Lower lobe of right lung (tissue), 2 donors: ENCODE data around the gene TRDMT1. TPM values are rescaled to one million over a fixed set of nuclear protein-coding genes. Genes with fewer than 3 reads are reported as not detected.

Source experiments
- ATAC-seq, 2 donors: fragments of 200-7000 bp; cut with Tn5 transposase; one replicate each; pipeline ENCODE4 v1.9.1; 2020 to 2022; ENCODE audit warnings: mild to moderate bottlenecking in 2 of 2, moderate library complexity in 2 of 2
- DNase-seq: peaks from one replicate; pipeline ENCODE4 v3.0.0-alpha.2; 2020
- H3K27ac ChIP-seq: fragments of 200-600 bp; one replicate; pipeline ENCODE4 v1.8.0; 2022
- H3K27me3 ChIP-seq: fragments of 200-600 bp; one replicate; pipeline ENCODE4 v1.8.0; 2022; ENCODE audit warnings: low read depth
- H3K36me3 ChIP-seq: fragments of 200-600 bp; one replicate; pipeline ENCODE4 v1.8.0; 2022; ENCODE audit warnings: mild to moderate bottlenecking
- H3K4me1 ChIP-seq: fragments of 200-600 bp; one replicate; pipeline ENCODE4 v1.8.0; 2022
- H3K4me3 ChIP-seq: fragments of 200-600 bp; one replicate; pipeline ENCODE4 v1.8.0; 2022; ENCODE audit warnings: mild to moderate bottlenecking
- H3K9me3 ChIP-seq: fragments of 200-600 bp; one replicate; pipeline ENCODE4 v1.8.0; 2022
- CTCF ChIP-seq: fragments of 200-600 bp; IDR thresholded peaks from one replicate; pipeline ENCODE4 v1.8.0; 2022; ENCODE audit warnings: antibody characterized with exemption, mild to moderate bottlenecking
- intact Hi-C: fragments of 100-400 bp; cut with DNase I; formaldehyde crosslinking; loops from one replicate; pipeline ENCODE4 v1.11.0; 2022
- total RNA-seq: library from RNA; stranded (reverse); fragmentation: NEBNext Ultra II Directional; extraction: Animal tissue kit (Norgen Biotek cat#: 25700); gene quantifications from one replicate; pipeline ENCODE4 v1.2.1, GENCODE V29; 2021
- donor health status: DM: no; HTN: yes; CAD: no; lungs with severe emphysema.

The TRDMT1 gene
- total RNA-seq, 1 donor from 2014 or later = 7.9 TPM

GRCh38 chr10:17200001-17200911, 1.2 kb downstream of the TRDMT1 start:
- ATAC-seq = peak in 1 of 2 donors; percentile 40
- Histone ChIP-seq H3K4me3 (peak overlapping the region; percentile 81), H3K9me3 (no peaks in the 10 kb centered on the region), H3K36me3 (no peaks in the 10 kb centered on the region), H3K27me3 (no peaks in the 10 kb centered on the region), H3K27ac (peak overlapping the region; percentile 90), H3K4me1 (peaks cover 22% of the 10 kb centered on the region)
- no peak for DNase-seq
- TF ChIP-seq CTCF = no peak
- intact Hi-C loops = no loop called here

- no peak for TF ChIP-seq CTCF
- ATAC-seq (no peak), DNase-seq (no peak)
- Histone ChIP-seq H3K4me3 (peak overlapping the region; percentile 81), H3K9me3 (no peaks in the 10 kb centered on the region), H3K36me3 (no peaks in the 10 kb centered on the region), H3K27ac (peak overlapping the region; percentile 90), H3K4me1 (peaks cover 22% of the 10 kb centered on the region), H3K27me3 (no peaks in the 10 kb centered on the region)
- intact Hi-C loops = no loop called here
Measured at GRCh38 chr10:17199351-17199804, 2.1 kb downstream of the TRDMT1 start.

GRCh38 chr10:17196573-17196972, 4.9 kb downstream of the TRDMT1 start:
- H3K27me3 ChIP-seq = no peaks in the 10 kb centered on the region
- no peaks in the 10 kb centered on the region for H3K9me3 ChIP-seq
- H3K27ac ChIP-seq = no peak overlapping the region
- H3K36me3 ChIP-seq = no peaks in the 10 kb centered on the region
- intact Hi-C loops = no loop called here
- ATAC-seq = no peak
- peaks cover 17% of the 10 kb centered on the region for H3K4me1 ChIP-seq
- no peak for DNase-seq
- no peak for TF ChIP-seq CTCF
- H3K4me3 ChIP-seq = no peak overlapping the region

GRCh38 chr10:17196045-17196444, 5.4 kb downstream of the TRDMT1 start:
- no peaks in the 10 kb centered on the region for H3K27me3 ChIP-seq
- TF ChIP-seq CTCF = no peak
- no peak for DNase-seq

GRCh38 chr10:17195083-17195482, 6.4 kb downstream of the TRDMT1 start:
- no peak for ATAC-seq
- peaks cover 12% of the 10 kb centered on the region for H3K4me1 ChIP-seq
- TF ChIP-seq CTCF = no peak
- no peaks in the 10 kb centered on the region for H3K9me3 ChIP-seq
- no peaks in the 10 kb centered on the region for H3K36me3 ChIP-seq
- no peak for DNase-seq
- no peak overlapping the region for H3K4me3 ChIP-seq
- no peaks in the 10 kb centered on the region for H3K27me3 ChIP-seq
- intact Hi-C loops = no loop called here
- no peak overlapping the region for H3K27ac ChIP-seq

More at GRCh38 chr10:17196045-17196444, 5.4 kb downstream of the TRDMT1 start:
- no peak overlapping the region for H3K27ac ChIP-seq
- no peaks in the 10 kb centered on the region for H3K9me3 ChIP-seq
- no peaks in the 10 kb centered on the region for H3K36me3 ChIP-seq
- H3K4me1 ChIP-seq = peaks cover 17% of the 10 kb centered on the region
- ATAC-seq = no peak
- intact Hi-C loops = no loop called here
- H3K4me3 ChIP-seq = no peak overlapping the region
